ENCODE data around the gene ZNF710. TPM values are rescaled to one million over a fixed set of nuclear protein-coding genes. Genes with fewer than 3 reads are reported as not detected.
"Not testable (repeated sequence)": the region's sequence is repeated elsewhere in the genome, so short reads cannot be mapped to it uniquely, and the experiment has no call there.

Gene ZNF710
- polyA plus RNA-seq, 1 experiment: 2.0 TPM

GRCh38 chr15:90067181-90067952, 66.2 kb downstream of the ZNF710 start:
- peaks cover 6% of the 10 kb centered on the region for H3K36me3 ChIP-seq (ENCODE audit: control insufficient read depth, insufficient read depth, low read length)
- H3K27me3 ChIP-seq (ENCODE audit: control insufficient read depth, insufficient read depth, low read length): no peaks in the 10 kb centered on the region
- ChIA-PET CTCF (interaction anchor here (1.3 to 1.5 kb wide), 2 partner anchors 11 to 179 kb away, joined by 3 read pairs; no protein-coding TSS in a partner anchor), POLR2A (no interaction called here)
- TF ChIP-seq, protein P1, sequence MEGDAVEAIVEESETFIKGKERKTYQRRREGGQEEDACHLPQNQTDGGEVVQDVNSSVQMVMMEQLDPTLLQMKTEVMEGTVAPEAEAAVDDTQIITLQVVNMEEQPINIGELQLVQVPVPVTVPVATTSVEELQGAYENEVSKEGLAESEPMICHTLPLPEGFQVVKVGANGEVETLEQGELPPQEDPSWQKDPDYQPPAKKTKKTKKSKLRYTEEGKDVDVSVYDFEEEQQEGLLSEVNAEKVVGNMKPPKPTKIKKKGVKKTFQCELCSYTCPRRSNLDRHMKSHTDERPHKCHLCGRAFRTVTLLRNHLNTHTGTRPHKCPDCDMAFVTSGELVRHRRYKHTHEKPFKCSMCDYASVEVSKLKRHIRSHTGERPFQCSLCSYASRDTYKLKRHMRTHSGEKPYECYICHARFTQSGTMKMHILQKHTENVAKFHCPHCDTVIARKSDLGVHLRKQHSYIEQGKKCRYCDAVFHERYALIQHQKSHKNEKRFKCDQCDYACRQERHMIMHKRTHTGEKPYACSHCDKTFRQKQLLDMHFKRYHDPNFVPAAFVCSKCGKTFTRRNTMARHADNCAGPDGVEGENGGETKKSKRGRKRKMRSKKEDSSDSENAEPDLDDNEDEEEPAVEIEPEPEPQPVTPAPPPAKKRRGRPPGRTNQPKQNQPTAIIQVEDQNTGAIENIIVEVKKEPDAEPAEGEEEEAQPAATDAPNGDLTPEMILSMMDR (IDR thresholded peaks at IDR 0.05; ENCODE audit: insufficient read depth, low read depth, low read length): no peak
- H3K4me3 ChIP-seq (ENCODE audit: low read depth, low read length): no peak overlapping the region
- no peak for DNase-seq (ENCODE audit: low read depth)

- Histone ChIP-seq H3K36me3 (ENCODE audit: control insufficient read depth, insufficient read depth, low read length) (peaks cover 8% of the 10 kb centered on the region), H3K4me3 (ENCODE audit: low read depth, low read length) (no peak overlapping the region), H3K27me3 (ENCODE audit: control insufficient read depth, insufficient read depth, low read length) (no peaks in the 10 kb centered on the region)
- ChIA-PET POLR2A (no interaction called here), CTCF (interaction anchor here (1.3 to 1.5 kb wide), 2 partner anchors 12 to 180 kb away, joined by 3 read pairs; no protein-coding TSS in a partner anchor)
- no peak for DNase-seq (ENCODE audit: low read depth)
- TF ChIP-seq, protein P1 (IDR thresholded peaks at IDR 0.05; ENCODE audit: insufficient read depth, low read depth, low read length): no peak
Observed at GRCh38 chr15:90067953-90068606, 67.0 kb downstream of the ZNF710 start.

DNA sequence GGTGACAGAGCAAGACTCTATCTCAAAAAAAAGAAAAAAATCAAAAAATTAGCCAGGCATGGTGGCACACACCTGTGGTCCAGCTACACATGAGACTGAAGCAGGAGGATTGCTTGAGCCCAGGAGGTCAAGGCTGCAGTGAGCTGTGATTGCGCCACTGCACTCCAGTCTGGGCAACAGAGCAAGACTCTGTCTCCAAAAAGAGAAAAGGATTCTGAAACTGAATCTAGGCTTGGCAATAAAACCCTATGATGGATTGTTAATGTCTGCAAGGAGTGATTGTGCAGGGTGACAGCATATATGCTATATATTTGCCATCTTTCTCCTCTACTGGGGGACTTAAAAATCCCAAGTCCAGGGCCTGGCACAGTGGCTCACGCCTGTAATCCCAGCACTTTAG, 69.5 kb downstream of the ZNF710 start:
- H3K4me3 ChIP-seq (ENCODE audit: low read depth, low read length); H3K27me3 ChIP-seq (ENCODE audit: control insufficient read depth, insufficient read depth, low read length); POLR2A ChIA-PET; DNase-seq (ENCODE audit: low read depth): not testable (repeated sequence)
- peaks cover 12% of the 10 kb centered on the region for H3K36me3 ChIP-seq (ENCODE audit: control insufficient read depth, insufficient read depth, low read length)
- CTCF ChIA-PET: interaction anchor here (0.6 to 4.7 kb wide), 24 partner anchors 8 to 357 kb away, joined by 3 to 23 read pairs (median 4); partner anchors contain the start of gene ARPIN

DNA sequence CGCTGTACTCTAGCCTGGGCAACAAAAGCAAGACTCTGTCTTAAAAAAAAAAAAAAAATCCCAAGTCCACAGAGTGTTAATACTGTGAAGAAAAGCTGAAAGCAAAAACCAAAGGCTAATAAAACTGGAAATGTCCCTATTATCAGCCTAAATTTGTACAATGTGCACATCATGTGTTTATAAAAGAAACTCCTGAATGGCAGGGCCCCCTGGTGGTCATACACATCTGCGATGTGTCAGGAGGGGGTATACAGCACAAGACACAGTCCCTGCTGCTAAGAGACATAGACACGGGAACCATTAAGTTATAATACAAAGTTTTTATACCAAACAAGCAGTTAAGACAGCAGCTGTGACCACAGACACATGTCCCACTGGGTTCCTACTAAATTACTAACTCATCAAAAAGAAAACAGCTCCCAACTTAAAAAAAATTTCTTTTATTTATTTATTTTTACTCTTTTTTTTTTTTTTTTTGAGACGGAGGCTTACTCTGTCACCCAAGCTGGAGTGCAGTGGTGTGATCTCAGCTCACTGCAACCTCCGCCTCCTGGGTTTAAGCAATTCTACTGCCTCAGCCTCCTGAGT, 70.2 kb downstream of the ZNF710 start:
- Histone ChIP-seq H3K36me3 (ENCODE audit: control insufficient read depth, insufficient read depth, low read length) (peaks cover 14% of the 10 kb centered on the region), H3K27me3 (ENCODE audit: control insufficient read depth, insufficient read depth, low read length) (no peaks in the 10 kb centered on the region), H3K4me3 (ENCODE audit: low read depth, low read length) (no peak overlapping the region)
- DNase-seq (ENCODE audit: low read depth): peak; percentile 23
- TF ChIP-seq, protein P1 (IDR thresholded peaks at IDR 0.05; ENCODE audit: insufficient read depth, low read depth, low read length): peak; percentile 83
- ChIA-PET CTCF (interaction anchor here (0.6 to 4.7 kb wide), 29 partner anchors 9 to 199 kb away, joined by 3 to 23 read pairs (median 3); partner anchors contain the start of gene ARPIN), POLR2A (no interaction called here)

DNA sequence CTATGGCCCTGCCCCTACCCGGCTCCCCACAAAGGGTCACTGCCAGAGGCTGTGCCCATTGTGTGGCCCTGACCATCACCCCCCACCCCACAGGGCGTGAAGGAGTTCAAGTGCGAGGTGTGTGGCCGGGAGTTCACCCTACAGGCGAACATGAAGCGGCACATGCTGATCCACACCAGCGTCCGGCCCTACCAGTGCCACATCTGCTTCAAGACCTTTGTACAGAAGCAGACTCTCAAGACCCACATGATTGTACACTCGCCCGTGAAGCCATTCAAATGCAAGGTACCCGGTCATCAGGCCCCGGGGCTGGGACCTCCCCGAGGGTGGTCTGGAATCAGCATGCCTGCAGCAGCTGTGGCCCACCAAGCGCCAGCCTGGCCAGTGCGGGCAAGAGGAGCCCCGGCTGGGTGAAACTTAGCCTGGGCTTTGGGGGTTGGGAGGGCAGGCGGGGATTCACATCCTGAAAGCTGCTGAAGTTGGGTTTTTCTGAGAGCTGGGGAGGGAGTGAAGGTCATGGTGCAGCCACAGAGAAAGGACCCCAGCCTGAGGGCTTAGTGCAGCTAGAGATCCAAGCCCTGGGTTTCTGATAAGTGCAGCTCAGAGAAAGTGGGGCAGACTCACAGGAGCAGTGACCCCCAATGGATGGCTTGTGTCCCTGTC, 72.0 kb downstream of the ZNF710 start:
- ChIA-PET CTCF (interaction anchor here (1.3 to 4.7 kb wide), 3 partner anchors 12 to 174 kb away, joined by 4 to 23 read pairs (median 10); no protein-coding TSS in a partner anchor), POLR2A (no interaction called here)
- TF ChIP-seq, protein P1 (IDR thresholded peaks at IDR 0.05; ENCODE audit: insufficient read depth, low read depth, low read length): no peak
- Histone ChIP-seq H3K27me3 (ENCODE audit: control insufficient read depth, insufficient read depth, low read length) (no peaks in the 10 kb centered on the region), H3K4me3 (ENCODE audit: low read depth, low read length) (no peak overlapping the region), H3K36me3 (ENCODE audit: control insufficient read depth, insufficient read depth, low read length) (peaks cover 11% of the 10 kb centered on the region)
- no peak for DNase-seq (ENCODE audit: low read depth)

All from BJ (cell line).